HEK293T (cell line): ENCODE results near the gene SLC5A8.

Source experiments
- CTCF ChIA-PET: fragments of 350-600 bp; formaldehyde crosslinking; extraction: SDS; loops from one replicate; lab custom pipeline; 2021; ENCODE audit warnings: antibody characterized with exemption, inconsistent platforms; lab: Yijun Ruan, JAX
- POLR2A ChIA-PET: fragments of 350-600 bp; formaldehyde crosslinking; extraction: SDS; loops from one replicate; lab custom pipeline; 2020; ENCODE audit warnings: antibody characterized with exemption, inconsistent platforms; lab: Yijun Ruan, JAX
- DNase-seq: peaks from one replicate; pipeline ENCODE4 v3.0.0; 2012; ENCODE audit warnings: mixed read lengths; ENCODE audit errors: extremely low spot score
- ELF4 ChIP-seq: fragments of 450-650 bp; IDR thresholded peaks from 2 replicates; pipeline ENCODE4 v1.6.1; 2017; ENCODE audit warnings: antibody characterized with exemption
- FOXK2 ChIP-seq: fragments of 450-650 bp; IDR thresholded peaks from 2 replicates; pipeline ENCODE4 v1.6.1; 2016; ENCODE audit warnings: mild to moderate bottlenecking
- FOXM1 ChIP-seq: fragments of 450-650 bp; IDR thresholded peaks from 2 replicates; pipeline ENCODE4 v1.6.1; 2017; ENCODE audit warnings: mild to moderate bottlenecking, borderline replicate concordance
- NFRKB ChIP-seq: fragments of 450-650 bp; IDR thresholded peaks from 2 replicates; pipeline ENCODE4 v1.6.1; 2016; ENCODE audit warnings: mild to moderate bottlenecking, moderate library complexity
- PKNOX1 ChIP-seq: fragments of 450-650 bp; IDR thresholded peaks from 2 replicates; pipeline ENCODE4 v1.6.1; 2016
- SUZ12 ChIP-seq: fragments of 450-650 bp; IDR thresholded peaks from 2 replicates; pipeline ENCODE4 v1.6.1; 2016; ENCODE audit warnings: mild to moderate bottlenecking
- TARDBP ChIP-seq: fragments of 450-650 bp; IDR thresholded peaks from 2 replicates; pipeline ENCODE4 v1.6.1; 2016

SLC5A8 gene

GRCh38 chr12:101107032-101107763 is 102.8 kb downstream of the SLC5A8 start:
- CTCF ChIA-PET, result no interaction called here
- no peak for DNase-seq

More at GRCh38 chr12:101107032-101107763, 102.8 kb downstream of the SLC5A8 start:
- POLR2A ChIA-PET, result no interaction called here
- TF ChIP-seq SUZ12, result no peak
- TF ChIP-seq NFRKB, result no peak
- TF ChIP-seq TARDBP, result no peak
- no peak for TF ChIP-seq FOXK2
- TF ChIP-seq PKNOX1, result no peak
- no peak for TF ChIP-seq ELF4
- no peak for TF ChIP-seq FOXM1
